HG03159 (cell line): ENCODE data around the gene ZCCHC13.
A peak's percentile ranks its signal among the peaks of the same experiment; 100 is the strongest.
"Not testable (repeated sequence)": the region's sequence is repeated elsewhere in the genome, so short reads cannot be mapped to it uniquely, and the experiment has no call there.

ENCODE experiments used
- ATAC-seq: cut with Tn5 transposase; IDR thresholded peaks from one replicate; pipeline ENCODE4 v1.9.1; 2021; ENCODE audit warnings: mild to moderate bottlenecking, moderate library complexity; ENCODE audit not compliant: unreplicated experiment

Gene ZCCHC13

GRCh38 chrX:74304016-74304415, at the start of gene ZCCHC13:
ZCCHC13 (plus strand) TSS chrX:74304180; CDS start chrX:74304267, 87 bp downstream.
- no peak for ATAC-seq

GRCh38 chrX:74258111-74258510, 45.9 kb upstream of the ZCCHC13 start:
- not testable (repeated sequence) for ATAC-seq

GRCh38 chrX:74259885-74260491, 44.0 kb upstream of the ZCCHC13 start:
- no peak for ATAC-seq

GRCh38 chrX:74262452-74263209, 41.3 kb upstream of the ZCCHC13 start:
- ATAC-seq = no peak

- no peak for ATAC-seq
These were observed 33.6 kb upstream of the ZCCHC13 start for GRCh38 chrX:74270393-74270792.

GRCh38 chrX:74272230-74272629, 31.8 kb upstream of the ZCCHC13 start:
- ATAC-seq = peak; percentile 68

GRCh38 chrX:74274516-74274915, 29.5 kb upstream of the ZCCHC13 start:
- ATAC-seq = no peak

- ATAC-seq = no peak
These were observed 26.7 kb upstream of the ZCCHC13 start for GRCh38 chrX:74277320-74277719.

- no peak for ATAC-seq
These were observed 26.1 kb upstream of the ZCCHC13 start for GRCh38 chrX:74277846-74278245.

- peak; percentile 61 for ATAC-seq
These were observed 23.2 kb upstream of the ZCCHC13 start for GRCh38 chrX:74280759-74281158.

GRCh38 chrX:74284391-74284952, 19.5 kb upstream of the ZCCHC13 start:
- ATAC-seq = no peak

- ATAC-seq = no peak
These were observed 16.8 kb upstream of the ZCCHC13 start for GRCh38 chrX:74286950-74287740.

GRCh38 chrX:74291577-74291963, 12.4 kb upstream of the ZCCHC13 start:
- ATAC-seq = no peak

GRCh38 chrX:74291964-74292807, 11.8 kb upstream of the ZCCHC13 start:
- peak; percentile 88 for ATAC-seq

- no peak for ATAC-seq
These were observed 11.2 kb upstream of the ZCCHC13 start for GRCh38 chrX:74292808-74293123.

GRCh38 chrX:74293343-74293946, 10.5 kb upstream of the ZCCHC13 start:
- ATAC-seq = no peak

- ATAC-seq = no peak
These were observed 8.9 kb upstream of the ZCCHC13 start for GRCh38 chrX:74295101-74295500.

- ATAC-seq = no peak
These were observed 6.2 kb upstream of the ZCCHC13 start for GRCh38 chrX:74297766-74298165.

- ATAC-seq = no peak
These were observed 3.1 kb upstream of the ZCCHC13 start for GRCh38 chrX:74300869-74301268.

GRCh38 chrX:74318672-74319071, 14.7 kb downstream of the ZCCHC13 start:
- no peak for ATAC-seq
